GM23248 (cell line): ENCODE data around the gene ASB13. TPM values are rescaled to one million over a fixed set of nuclear protein-coding genes. Genes with fewer than 3 reads are reported as not detected.

Experiments
- DNase-seq: peaks from one replicate; pipeline ENCODE4 v3.0.0-alpha.2; 2015
- H2AFZ ChIP-seq: fragments of 200-600 bp; sonication (generic); 2 replicates; pipeline ENCODE4 v1.6.1; 2016; ENCODE audit warnings: antibody characterized with exemption
- H3F3A ChIP-seq: fragments of 200-600 bp; sonication (generic); 2 replicates; pipeline ENCODE4 v1.6.1; 2016; ENCODE audit warnings: mild to moderate bottlenecking, antibody characterized with exemption, mixed run types; ENCODE audit not compliant: insufficient read depth
- H3K27ac ChIP-seq: fragments of 200-600 bp; sonication (generic); 2 replicates; pipeline ENCODE4 v1.5.1; 2016; ENCODE audit warnings: mild to moderate bottlenecking
- H3K27me3 ChIP-seq: fragments of 200-600 bp; sonication (generic); replicated peaks from 2 replicates; pipeline ENCODE4 v1.6.1; 2016; ENCODE audit warnings: mild to moderate bottlenecking; ENCODE audit not compliant: insufficient read depth
- H3K36me3 ChIP-seq: fragments of 200-600 bp; sonication (generic); 2 replicates; pipeline ENCODE4 v1.6.1; 2016; ENCODE audit warnings: low read depth, mild to moderate bottlenecking
- H3K4me1 ChIP-seq: fragments of 200-600 bp; sonication (generic); 2 replicates; pipeline ENCODE4 v1.6.1; 2016; ENCODE audit warnings: mild to moderate bottlenecking; ENCODE audit not compliant: insufficient read depth
- H3K4me2 ChIP-seq: fragments of 200-600 bp; sonication (generic); one replicate; pipeline ENCODE4 v1.6.1; 2016; ENCODE audit warnings: mild to moderate bottlenecking; ENCODE audit not compliant: unreplicated experiment
- H3K4me3 ChIP-seq: fragments of 200-600 bp; sonication (generic); 2 replicates; pipeline ENCODE4 v1.5.1; 2016; ENCODE audit warnings: mild to moderate bottlenecking
- H3K79me2 ChIP-seq: fragments of 200-600 bp; sonication (generic); 2 replicates; pipeline ENCODE4 v1.6.1; 2016; ENCODE audit warnings: mild to moderate bottlenecking; ENCODE audit not compliant: insufficient read depth
- H3K9ac ChIP-seq: fragments of 200-600 bp; sonication (generic); 2 replicates; pipeline ENCODE4 v1.6.1; 2016; ENCODE audit warnings: mild to moderate bottlenecking
- H3K9me2 ChIP-seq: fragments of 200-600 bp; sonication (generic); 2 replicates; pipeline ENCODE4 v1.6.1; 2016; ENCODE audit warnings: mixed run types, mild to moderate bottlenecking, moderate library complexity; ENCODE audit not compliant: insufficient read depth
- H3K9me3 ChIP-seq: fragments of 200-600 bp; sonication (generic); one replicate; pipeline ENCODE4 v1.6.1; 2017; ENCODE audit warnings: low read depth
- H4K20me1 ChIP-seq: fragments of 200-600 bp; sonication (generic); 2 replicates; pipeline ENCODE4 v1.6.0; 2016; ENCODE audit not compliant: insufficient read depth
- EZH2 ChIP-seq: fragments of 200-600 bp; sonication (generic); IDR thresholded peaks from 2 replicates; pipeline ENCODE4 v1.6.1; 2018; ENCODE audit warnings: antibody characterized with exemption, mild to moderate bottlenecking; ENCODE audit not compliant: insufficient read depth, poor library complexity, severe bottlenecking
- EZH2phosphoT487 ChIP-seq: fragments of 200-600 bp; sonication (generic); IDR thresholded peaks from 2 replicates; pipeline ENCODE4 v1.6.1; 2018; ENCODE audit warnings: antibody characterized with exemption, moderate library complexity, mild to moderate bottlenecking, low read depth; ENCODE audit not compliant: insufficient read depth
- WGBS, 2 experiments: methylation state at CpG; one replicate each; pipeline ENCODE4 v1.1.6; 2015 to 2017; ENCODE audit warnings: low lambda C conversion rate in 2 of 2, low coverage in 1 of 2; ENCODE audit errors: missing lambda C conversion rate in 2 of 2; 5-methylcytosine and 5-hydroxymethylcytosine counted together
- in situ Hi-C: fragments of 300-500 bp; cut with MboI; formaldehyde crosslinking; loops from 2 replicates; pipeline ENCODE4 v1.15.0; 2020
- polyA plus RNA-seq: library from polyadenylated mRNA; unstranded; fragments of >200 nt; fragmentation: Nextera tagmentation; extraction: Ambion mirVana; gene quantifications from 2 replicates; pipeline ENCODE4 v1.2.1, GENCODE V29; 2016
- total RNA-seq: library from RNA; depleted of rRNA; stranded (reverse); fragments of >200 nt; shearing (Covaris generic); gene quantifications from 2 replicates; pipeline ENCODE4 v1.2.3, GENCODE V29; 2014

ASB13 gene
- total and polyA plus RNA-seq, 2 experiments from 2014 or later = 7.5 to 8.9 TPM

- Histone ChIP-seq H3K9me3 (no peaks in the 10 kb centered on the region), H3K4me1 (no peaks in the 10 kb centered on the region), H3K79me2 (no peaks in the 10 kb centered on the region), H3K36me3 (no peaks in the 10 kb centered on the region), H3K9me2 (no peaks in the 10 kb centered on the region), H2AFZ (no peak overlapping the region), H3K4me3 (no peak overlapping the region), H4K20me1 (no peaks in the 10 kb centered on the region), H3K27me3 (no peaks in the 10 kb centered on the region), H3K9ac (no peak overlapping the region), H3K27ac (no peak overlapping the region), H3F3A (peaks cover 1% of the 10 kb centered on the region; the same call in 1 of the 2 replicates), H3K4me2 (no peak overlapping the region)
- DNase-seq = no peak
- 91% methylated on average over 14 of the region's 14 CpGs for WGBS, 2 experiments
- in situ Hi-C loops = loop anchor here (25.0 kb wide), 1 partner anchor 766 kb away; the partner anchor contains the start of gene AKR1E2
- TF ChIP-seq EZH2 = no peak
Measured at GRCh38 chr10:5603091-5603847, 63.1 kb downstream of the ASB13 start.

DNA sequence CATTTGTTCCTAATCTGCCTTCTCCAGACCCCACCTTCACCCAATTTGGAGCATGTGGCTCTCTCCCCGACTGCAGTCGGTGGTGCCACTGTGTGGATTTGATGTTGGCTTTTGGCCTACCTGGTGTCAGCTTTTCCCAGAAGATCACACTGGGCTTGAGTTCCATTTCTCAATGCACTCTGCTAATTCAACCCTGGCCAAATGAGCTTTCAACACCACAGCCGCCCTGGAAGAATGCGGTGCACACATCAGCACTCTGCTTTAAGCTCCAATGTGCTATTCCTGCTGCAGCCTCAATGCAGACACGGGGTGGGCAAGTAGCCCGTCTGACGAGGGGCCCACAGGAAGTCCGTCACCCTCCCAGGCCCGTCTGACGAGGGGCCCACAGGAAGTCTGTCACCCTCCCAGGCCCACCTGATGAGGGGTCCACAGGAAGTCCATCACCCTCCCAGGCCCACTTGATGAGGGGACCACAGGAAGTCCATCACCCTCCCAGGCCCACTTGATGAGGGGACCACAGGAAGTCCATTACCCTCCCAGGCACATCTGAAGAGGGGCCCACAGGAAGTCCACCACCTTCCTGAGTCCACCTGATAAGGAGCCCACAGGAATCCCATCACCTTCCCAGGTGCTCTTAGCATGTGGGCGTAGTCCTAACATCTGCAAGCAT, 64.4 kb downstream of the ASB13 start:
- Histone ChIP-seq H3K79me2 (no peaks in the 10 kb centered on the region), H3K9me3 (no peaks in the 10 kb centered on the region), H3F3A (peaks cover 5% of the 10 kb centered on the region), H3K27ac (no peak overlapping the region), H4K20me1 (no peaks in the 10 kb centered on the region), H3K36me3 (no peaks in the 10 kb centered on the region), H2AFZ (no peak overlapping the region), H3K4me1 (peaks cover 7% of the 10 kb centered on the region), H3K4me3 (no peak overlapping the region), H3K9me2 (no peaks in the 10 kb centered on the region), H3K9ac (no peak overlapping the region), H3K27me3 (no peaks in the 10 kb centered on the region), H3K4me2 (no peak overlapping the region)
- WGBS, 2 experiments = 40 to 46% methylated on average over 11 of the region's 11 CpGs
- in situ Hi-C loops = loop anchor here (25.0 kb wide), 1 partner anchor 765 kb away; the partner anchor contains the start of gene AKR1E2
- TF ChIP-seq EZH2 = no peak
- no peak for DNase-seq

- TF ChIP-seq EZH2 = no peak
- no peak for TF ChIP-seq EZH2phosphoT487
Measured at GRCh38 chr10:5600908-5601307, 65.5 kb downstream of the ASB13 start.

GRCh38 chr10:5599613-5600520, 66.5 kb downstream of the ASB13 start:
- H3K27me3 ChIP-seq = no peaks in the 10 kb centered on the region
- DNase-seq = no peak
- no peak overlapping the region for H2AFZ ChIP-seq
- no peak overlapping the region for H3K9ac ChIP-seq
- H3K27ac ChIP-seq = no peak overlapping the region
- TF ChIP-seq EZH2 (no peak), EZH2phosphoT487 (no peak)
- peaks cover 26% of the 10 kb centered on the region for H3K4me1 ChIP-seq
- 82 to 84% methylated on average over 23 of the region's 23 CpGs for WGBS, 2 experiments
- no peaks in the 10 kb centered on the region for H3K9me2 ChIP-seq
- H3K4me3 ChIP-seq = no peak overlapping the region
- H3K79me2 ChIP-seq = no peaks in the 10 kb centered on the region
- peaks cover 26% of the 10 kb centered on the region for H3F3A ChIP-seq
- H3K4me2 ChIP-seq = no peak overlapping the region
- H3K36me3 ChIP-seq = no peaks in the 10 kb centered on the region
- no peaks in the 10 kb centered on the region for H4K20me1 ChIP-seq
- H3K9me3 ChIP-seq = no peaks in the 10 kb centered on the region
- in situ Hi-C loops = loop anchor here (25.0 kb wide), 1 partner anchor 763 kb away; the partner anchor contains the start of gene AKR1E2

More at GRCh38 chr10:5600908-5601307, 65.5 kb downstream of the ASB13 start:
- H3K27me3 ChIP-seq = no peaks in the 10 kb centered on the region
- H3F3A ChIP-seq = peaks cover 16% of the 10 kb centered on the region
- H3K4me1 ChIP-seq = peaks cover 16% of the 10 kb centered on the region
- no peaks in the 10 kb centered on the region for H3K9me2 ChIP-seq
- no peak overlapping the region for H2AFZ ChIP-seq
- DNase-seq = no peak
- no peak overlapping the region for H3K4me2 ChIP-seq
- in situ Hi-C loops = loop anchor here (25.0 kb wide), 1 partner anchor 764 kb away; the partner anchor contains the start of gene AKR1E2
- H3K27ac ChIP-seq = no peak overlapping the region
- no peak overlapping the region for H3K9ac ChIP-seq
- H3K9me3 ChIP-seq = no peaks in the 10 kb centered on the region
- no peaks in the 10 kb centered on the region for H3K79me2 ChIP-seq
- H4K20me1 ChIP-seq = no peaks in the 10 kb centered on the region
- H3K4me3 ChIP-seq = no peak overlapping the region
- WGBS, 2 experiments = 91 to 98% methylated on average over 5 of the region's 5 CpGs
- H3K36me3 ChIP-seq = no peaks in the 10 kb centered on the region
